ENCODE results near the gene RASAL2. TPM values are rescaled to one million over a fixed set of nuclear protein-coding genes. Genes with fewer than 3 reads are reported as not detected.

The RASAL2 gene
- total RNA-seq, 4 donors from 2014 or later: 17.9 to 27.3 (median 23.5) TPM

GRCh38 chr1:178361847-178362246, 267.9 kb downstream of the RASAL2 start:
- DNase-seq: no peak
- intact Hi-C loops (cut with DNase I): no loop called here
- no peak for TF ChIP-seq POLR2A (IDR thresholded peaks at IDR 0.05)
- TF ChIP-seq, protein P1, sequence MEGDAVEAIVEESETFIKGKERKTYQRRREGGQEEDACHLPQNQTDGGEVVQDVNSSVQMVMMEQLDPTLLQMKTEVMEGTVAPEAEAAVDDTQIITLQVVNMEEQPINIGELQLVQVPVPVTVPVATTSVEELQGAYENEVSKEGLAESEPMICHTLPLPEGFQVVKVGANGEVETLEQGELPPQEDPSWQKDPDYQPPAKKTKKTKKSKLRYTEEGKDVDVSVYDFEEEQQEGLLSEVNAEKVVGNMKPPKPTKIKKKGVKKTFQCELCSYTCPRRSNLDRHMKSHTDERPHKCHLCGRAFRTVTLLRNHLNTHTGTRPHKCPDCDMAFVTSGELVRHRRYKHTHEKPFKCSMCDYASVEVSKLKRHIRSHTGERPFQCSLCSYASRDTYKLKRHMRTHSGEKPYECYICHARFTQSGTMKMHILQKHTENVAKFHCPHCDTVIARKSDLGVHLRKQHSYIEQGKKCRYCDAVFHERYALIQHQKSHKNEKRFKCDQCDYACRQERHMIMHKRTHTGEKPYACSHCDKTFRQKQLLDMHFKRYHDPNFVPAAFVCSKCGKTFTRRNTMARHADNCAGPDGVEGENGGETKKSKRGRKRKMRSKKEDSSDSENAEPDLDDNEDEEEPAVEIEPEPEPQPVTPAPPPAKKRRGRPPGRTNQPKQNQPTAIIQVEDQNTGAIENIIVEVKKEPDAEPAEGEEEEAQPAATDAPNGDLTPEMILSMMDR (IDR thresholded peaks at IDR 0.05): no peak
- Histone ChIP-seq H3K36me3 (no peaks in the 10 kb centered on the region), H3K27ac (no peak overlapping the region), H3K9me3 (no peaks in the 10 kb centered on the region), H3K4me1 (no peaks in the 10 kb centered on the region), H3K4me3 (replicated peaks in 1 of 3) (no peak overlapping the region), H3K27me3 (no peaks in the 10 kb centered on the region)
- 98 to 100% methylated on average over 6 of the region's 6 CpGs for WGBS, 2 donors

DNA sequence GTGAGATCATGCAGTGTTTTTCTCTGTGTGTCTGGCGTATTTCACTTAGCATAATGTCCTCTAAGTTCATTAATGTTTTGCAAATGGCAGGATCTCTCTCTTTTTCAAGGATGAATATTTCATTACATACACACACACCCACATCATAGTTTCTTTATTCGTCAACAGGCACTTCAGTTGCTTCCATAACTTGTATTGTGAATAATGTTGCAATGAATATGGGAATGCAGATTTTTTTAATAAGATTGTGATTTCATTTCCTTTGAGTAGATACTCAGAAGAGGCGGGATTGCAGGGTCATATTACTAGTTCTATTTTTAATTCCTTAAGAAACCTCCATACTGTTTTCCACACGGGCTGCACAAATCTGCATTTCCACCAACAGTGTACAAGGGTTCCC, 268.8 kb downstream of the RASAL2 start:
- intact Hi-C loops (cut with DNase I): no loop called here
- no peak for DNase-seq
- Histone ChIP-seq H3K9me3 (no peaks in the 10 kb centered on the region), H3K27me3 (no peaks in the 10 kb centered on the region), H3K4me1 (no peaks in the 10 kb centered on the region), H3K4me3 (replicated peaks in 1 of 3) (no peak overlapping the region), H3K36me3 (no peaks in the 10 kb centered on the region), H3K27ac (no peak overlapping the region)
- 87 to 88% methylated on average over 4 of the region's 4 CpGs for WGBS, 2 donors
- TF ChIP-seq, protein P1 (IDR thresholded peaks at IDR 0.05): no peak
- TF ChIP-seq POLR2A (IDR thresholded peaks at IDR 0.05): no peak

DNA sequence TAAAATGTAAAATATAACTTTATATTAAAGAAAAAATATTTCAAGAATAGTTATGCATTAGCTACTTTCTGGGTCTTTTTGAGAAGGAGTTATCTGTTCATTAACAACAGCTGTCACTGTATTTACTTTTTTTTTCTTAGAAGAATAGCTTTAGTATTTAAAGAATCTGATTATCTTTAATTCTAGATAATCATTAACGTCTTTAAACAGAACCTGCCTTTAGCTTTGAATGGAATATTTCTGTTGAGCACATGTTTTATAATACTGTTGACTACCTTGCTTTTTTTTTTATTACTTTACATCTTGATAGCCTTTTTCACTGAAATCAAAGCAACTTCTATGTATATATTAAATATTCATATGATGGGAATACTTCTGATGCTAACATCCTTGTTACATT, 270.9 kb downstream of the RASAL2 start:
- WGBS, 2 donors: 85 to 90% methylated on average over 1 of the region's 1 CpG
- H3K4me1 ChIP-seq: no peaks in the 10 kb centered on the region
- intact Hi-C loops (cut with DNase I): no loop called here
- no peak overlapping the region for H3K27ac ChIP-seq
- no peak for DNase-seq
- H3K27me3 ChIP-seq: no peaks in the 10 kb centered on the region
- H3K36me3 ChIP-seq: no peaks in the 10 kb centered on the region
- no peak overlapping the region for H3K4me3 ChIP-seq (replicated peaks in 1 of 3)
- H3K9me3 ChIP-seq: no peaks in the 10 kb centered on the region
- TF ChIP-seq, protein P1 (IDR thresholded peaks at IDR 0.05): no peak
- TF ChIP-seq POLR2A (IDR thresholded peaks at IDR 0.05): no peak

DNA sequence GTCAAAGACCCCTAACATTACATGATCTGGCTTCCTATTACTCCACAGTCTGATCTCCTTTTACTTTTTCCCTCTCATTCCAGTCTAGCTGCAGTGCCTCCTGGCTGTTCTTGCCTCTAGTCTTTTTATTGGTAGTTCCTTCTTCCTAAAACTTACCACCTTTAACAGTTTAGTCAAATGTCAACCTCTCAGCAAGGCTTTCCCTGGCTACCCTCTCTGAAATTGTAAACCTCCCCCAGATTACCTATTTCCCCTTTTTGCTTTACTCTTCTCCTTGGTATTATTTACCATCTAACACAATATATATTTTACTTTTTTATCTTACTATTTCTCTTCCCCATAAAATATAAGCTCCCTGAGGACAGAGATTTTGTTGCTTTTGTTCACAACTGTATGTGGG, 273.2 kb downstream of the RASAL2 start:
- Histone ChIP-seq H3K9me3 (no peaks in the 10 kb centered on the region), H3K27ac (no peak overlapping the region), H3K27me3 (no peaks in the 10 kb centered on the region), H3K36me3 (no peaks in the 10 kb centered on the region), H3K4me1 (no peaks in the 10 kb centered on the region), H3K4me3 (replicated peaks in 1 of 3) (no peak overlapping the region)
- TF ChIP-seq, protein P1 (IDR thresholded peaks at IDR 0.05): no peak
- no peak for TF ChIP-seq POLR2A (IDR thresholded peaks at IDR 0.05)
- intact Hi-C loops (cut with DNase I): no loop called here
- no peak for DNase-seq

- intact Hi-C loops (cut with DNase I): no loop called here
Observed at GRCh38 chr1:178368208-178368607, 274.3 kb downstream of the RASAL2 start.

More at GRCh38 chr1:178368208-178368607, 274.3 kb downstream of the RASAL2 start:
- no peak for DNase-seq
- Histone ChIP-seq H3K27me3 (no peaks in the 10 kb centered on the region), H3K27ac (no peak overlapping the region), H3K9me3 (no peaks in the 10 kb centered on the region), H3K4me3 (replicated peaks in 1 of 3) (no peak overlapping the region), H3K4me1 (no peaks in the 10 kb centered on the region), H3K36me3 (no peaks in the 10 kb centered on the region)
- no peak for TF ChIP-seq POLR2A (IDR thresholded peaks at IDR 0.05)
- TF ChIP-seq, protein P1 (IDR thresholded peaks at IDR 0.05): no peak
- WGBS, 2 donors: 87 to 93% methylated on average over 3 of the region's 3 CpGs

Data from thyroid gland (tissue), 4 donors.